CD4-positive, alpha-beta T cell treated with Interleukin-12 subunit alpha and Interleukin-12 subunit beta, for 1 hour (primary cell): Measurements from ENCODE around the gene CXXC4.

ENCODE experiments used
- DNase-seq: peaks from one replicate; pipeline ENCODE4 v3.0.0-alpha.2; 2020

Gene CXXC4

GRCh38 chr4:104486716-104487504 is 7.8 kb downstream of the CXXC4 start:
- no peak for DNase-seq

- DNase-seq, result no peak
Measured at GRCh38 chr4:104475652-104476051, 19.0 kb downstream of the CXXC4 start.

- DNase-seq, result no peak
Measured at GRCh38 chr4:104472766-104473165, 21.9 kb downstream of the CXXC4 start.

- DNase-seq, result no peak
Measured at GRCh38 chr4:104470770-104471169, 23.9 kb downstream of the CXXC4 start.

GRCh38 chr4:104469794-104470193 is 24.9 kb downstream of the CXXC4 start:
- no peak for DNase-seq

GRCh38 chr4:104465619-104466018 is 29.1 kb downstream of the CXXC4 start:
- no peak for DNase-seq

- no peak for DNase-seq
Measured at GRCh38 chr4:104465201-104465600, 29.5 kb downstream of the CXXC4 start.

GRCh38 chr4:104462641-104463040 is 32.1 kb downstream of the CXXC4 start:
- no peak for DNase-seq

- DNase-seq, result no peak
Measured at GRCh38 chr4:104457308-104457981, 37.2 kb downstream of the CXXC4 start.

GRCh38 chr4:104451573-104451972 is 43.1 kb downstream of the CXXC4 start:
- no peak for DNase-seq

- DNase-seq, result no peak
Measured at GRCh38 chr4:104449537-104449936, 45.2 kb downstream of the CXXC4 start.

GRCh38 chr4:104447294-104447693 is 47.4 kb downstream of the CXXC4 start:
- no peak for DNase-seq

- DNase-seq, result no peak
Measured at GRCh38 chr4:104446431-104447278, 48.0 kb downstream of the CXXC4 start.

GRCh38 chr4:104444685-104445084 is 50.0 kb downstream of the CXXC4 start:
- DNase-seq, result no peak

- DNase-seq, result no peak
Measured at GRCh38 chr4:104436542-104436941, 58.2 kb downstream of the CXXC4 start.

- DNase-seq, result no peak
Measured at GRCh38 chr4:104429150-104429741, 65.4 kb downstream of the CXXC4 start.

- no peak for DNase-seq
Measured at GRCh38 chr4:104425948-104426347, 68.7 kb downstream of the CXXC4 start.

- DNase-seq, result no peak
Measured at GRCh38 chr4:104424989-104425388, 69.7 kb downstream of the CXXC4 start.

- no peak for DNase-seq
Measured at GRCh38 chr4:104424475-104424941, 70.2 kb downstream of the CXXC4 start.

- DNase-seq, result no peak
Measured at GRCh38 chr4:104421566-104421965, 73.1 kb downstream of the CXXC4 start.

GRCh38 chr4:104420766-104421165 is 73.9 kb downstream of the CXXC4 start:
- no peak for DNase-seq
